Keratinocyte (primary cell): Measurements from ENCODE around the gene SPRN.

Experiments used
- CTCF ChIP-seq, 3 experiments: IDR thresholded peaks in 1 of 3; conservative IDR thresholded peaks in 1 of 3; optimal IDR thresholded peaks in 1 of 3; 2 replicates in 2 of 3; 3 replicates in 1 of 3; pipeline versions ENCODE3 to v1.5.1; 2011; ENCODE audit warnings: low read length in 3 of 3, mild to moderate bottlenecking in 3 of 3, moderate library complexity in 2 of 3, control low read depth in 1 of 3, inconsistent platforms in 1 of 3; ENCODE audit not compliant: insufficient read depth in 2 of 3; ENCODE audit errors: extremely low read depth in 1 of 3
- EZH2 ChIP-seq: IDR thresholded peaks from one replicate; pipeline ENCODE4 v1.6.1; 2012; ENCODE audit warnings: inconsistent platforms, mild to moderate bottlenecking, low read length, moderate library complexity

DNA sequence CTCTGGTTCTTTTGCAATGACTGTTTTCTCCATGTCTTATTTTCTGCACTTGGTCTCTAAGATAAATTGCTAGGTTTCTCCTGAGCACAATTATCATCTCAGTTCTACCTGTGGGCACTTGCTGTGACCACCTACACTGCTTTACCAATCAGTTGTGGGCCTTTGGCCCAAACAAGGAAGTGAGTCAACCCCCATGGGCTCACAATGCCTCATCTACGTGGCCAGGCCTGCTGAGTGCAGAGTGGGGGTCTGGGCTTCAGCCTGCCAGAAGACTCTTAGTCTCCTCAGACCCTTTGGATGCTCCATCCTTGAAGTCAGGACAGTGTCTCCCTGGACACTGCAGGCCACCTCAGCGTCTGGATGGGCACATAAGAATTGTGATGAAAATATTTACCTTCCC is 49.6 kb upstream of the SPRN start:
- TF ChIP-seq CTCF (optimal IDR thresholded peaks at IDR 0.05 in 1 of 3, IDR thresholded peaks at IDR 0.05 in 1 of 3, conservative IDR thresholded peaks at IDR 0.05 in 1 of 3; ENCODE audit: extremely low read depth in 1 of 3, insufficient read depth in 2 of 3, low read length in 3 of 3) (no peak), EZH2 (no peak)
